GM21528 (cell line): ENCODE data around the gene FAM133A.

ENCODE experiments used
- ATAC-seq: cut with Tn5 transposase; IDR thresholded peaks from one replicate; pipeline ENCODE4 v1.9.1; 2021; ENCODE audit warnings: mild to moderate bottlenecking, moderate library complexity; ENCODE audit not compliant: unreplicated experiment, low FRiP score

Gene FAM133A

GRCh38 chrX:93673869-93674271 lies at the start of gene FAM133A:
Gene FAM133A (plus strand): TSS chrX:93674206. CDS start chrX:93709420, 35,214 bp downstream.
- ATAC-seq, result no peak

DNA sequence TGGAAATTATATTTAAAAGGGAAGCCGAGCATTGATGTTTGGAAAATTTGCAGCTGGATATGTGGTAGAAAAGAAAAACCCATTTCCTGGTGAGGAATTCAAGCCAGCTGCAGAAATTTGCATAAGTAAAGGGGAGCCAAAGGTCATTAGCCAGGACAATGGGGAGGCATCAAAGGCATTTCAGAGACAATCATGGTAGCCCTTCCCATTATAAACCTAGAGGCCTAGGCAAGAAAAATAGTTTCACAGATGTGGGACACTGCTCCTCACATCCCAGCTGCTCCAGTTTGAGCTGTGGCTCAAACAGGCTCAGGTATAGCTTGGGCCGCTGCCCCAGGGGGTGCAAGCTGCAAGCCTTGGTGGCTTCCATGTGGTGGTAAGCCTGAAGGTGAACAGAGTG lies 36.4 kb upstream of the FAM133A start:
- no peak for ATAC-seq

DNA sequence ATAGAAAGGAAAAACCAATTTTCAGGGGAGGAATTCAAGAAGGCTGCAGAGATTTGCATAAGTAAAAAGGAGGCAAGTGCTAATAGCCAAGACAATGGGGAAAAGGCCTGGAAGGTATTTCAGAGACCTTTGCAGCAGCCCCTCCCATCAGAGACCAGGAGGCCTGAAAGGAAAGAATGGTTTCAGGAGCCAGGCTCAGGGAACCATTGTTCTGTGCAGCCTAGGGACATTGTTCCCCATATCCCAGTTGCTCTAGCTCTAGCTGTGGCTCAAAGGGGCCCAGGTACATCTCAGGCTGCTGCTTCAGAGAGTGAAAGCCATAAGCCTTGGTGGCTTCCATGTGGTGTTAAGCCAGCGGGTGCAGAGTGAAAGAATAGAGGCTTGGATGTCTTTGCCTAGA lies 24.6 kb upstream of the FAM133A start:
- ATAC-seq, result no peak

DNA sequence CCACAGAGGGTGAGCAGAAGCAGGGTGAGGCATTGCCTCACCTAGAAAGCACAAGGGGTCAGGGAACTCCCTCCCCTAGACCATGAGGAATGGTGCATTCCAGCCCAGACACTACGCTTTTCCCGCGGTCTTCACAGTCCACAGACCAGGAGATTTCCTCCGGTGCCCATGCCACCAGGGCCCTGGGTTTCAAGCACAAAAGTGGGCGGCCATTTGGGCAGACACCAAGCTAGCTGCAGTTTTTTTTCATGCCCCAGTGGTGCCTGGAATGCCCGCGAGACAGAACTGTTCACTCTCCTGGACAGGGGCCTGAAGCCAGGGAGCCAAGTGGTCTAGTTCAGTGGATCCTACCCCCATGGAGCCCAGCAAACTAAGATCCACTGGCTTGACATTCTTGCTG lies 13.4 kb upstream of the FAM133A start:
- ATAC-seq, result no peak

- ATAC-seq, result no peak
Observed at GRCh38 chrX:93673056-93673868, 744 bp upstream of the FAM133A start, which contains the start of gene NAP1L3. Gene NAP1L3 (minus strand): TSS chrX:93673578. CDS start chrX:93673304, 274 bp downstream.

DNA sequence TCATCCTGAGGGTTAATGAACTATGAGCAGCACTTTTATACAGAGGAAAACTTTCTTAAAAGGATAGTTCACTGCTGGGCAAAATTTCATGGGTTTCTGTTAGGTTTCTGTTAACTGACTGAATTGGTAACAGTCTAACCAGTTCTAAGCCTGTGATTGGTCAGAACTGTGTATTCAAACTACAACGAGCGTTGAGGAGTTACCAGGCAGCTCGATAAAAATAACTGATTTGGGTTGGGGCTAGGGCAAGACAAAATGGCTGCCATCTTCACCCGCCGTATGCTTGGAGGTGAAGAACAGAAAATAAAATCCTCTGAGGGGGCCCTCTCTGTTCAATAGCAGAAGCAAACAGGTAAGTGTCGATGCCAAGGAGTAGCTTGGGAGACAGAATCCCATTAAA lies 22.0 kb downstream of the FAM133A start:
- no peak for ATAC-seq

DNA sequence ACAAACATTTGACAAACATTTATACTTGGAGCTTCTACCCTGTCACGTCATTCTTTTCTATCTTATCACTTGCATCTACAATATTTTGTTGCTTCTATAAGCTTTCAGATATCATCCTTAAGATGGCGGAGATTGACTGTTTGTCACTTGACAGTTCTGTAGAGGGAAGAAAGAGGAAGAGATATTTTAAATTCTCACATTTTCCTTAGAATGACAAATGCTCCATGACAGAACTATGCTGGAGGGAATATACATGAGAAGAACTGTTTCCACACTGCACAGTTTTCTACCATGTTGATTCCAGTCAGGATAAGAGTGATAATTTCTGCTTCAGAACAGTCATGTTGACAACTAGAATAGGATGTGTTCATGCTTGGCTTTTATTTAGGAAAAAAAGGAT lies 29.7 kb downstream of the FAM133A start:
- no peak for ATAC-seq

DNA sequence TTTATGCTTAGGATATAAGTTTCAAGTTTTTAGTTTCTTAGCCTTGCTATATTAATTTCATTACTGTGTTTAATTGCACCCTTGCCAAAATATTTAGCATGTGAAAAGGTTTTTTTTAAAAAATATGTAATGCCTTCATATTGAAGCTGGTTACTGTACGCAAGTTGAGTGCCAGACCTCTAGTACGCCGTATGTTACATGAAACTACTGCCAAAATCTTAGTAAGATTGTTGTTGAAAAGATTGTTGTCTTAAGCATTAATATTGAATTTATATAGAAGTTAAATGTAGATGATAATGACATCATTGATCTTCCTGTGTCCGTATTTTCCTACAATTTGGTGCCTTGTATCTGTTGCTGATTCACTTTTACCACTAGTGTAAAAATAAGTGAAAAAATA lies 37.1 kb downstream of the FAM133A start:
- ATAC-seq, result no peak

GRCh38 chrX:93741811-93742210 lies 67.8 kb downstream of the FAM133A start:
- no peak for ATAC-seq

DNA sequence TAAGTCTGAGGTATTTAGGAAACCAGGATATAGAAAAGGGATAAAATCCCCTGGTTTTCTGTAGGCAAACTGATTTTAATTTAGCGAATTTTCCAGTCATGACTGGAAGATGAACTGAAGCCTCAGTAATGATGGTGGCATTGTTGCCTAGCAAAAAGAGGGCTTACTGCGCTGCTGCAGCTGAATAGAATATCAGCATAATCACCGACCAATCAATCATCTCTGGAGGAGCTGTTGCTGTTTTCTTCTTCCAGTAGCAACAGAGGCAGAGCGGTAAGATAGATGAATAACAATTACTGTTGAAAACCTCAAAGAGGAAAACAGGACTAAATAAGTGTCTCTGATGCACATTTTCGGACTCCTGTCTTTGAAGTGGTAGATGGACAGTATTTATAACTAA lies 86.2 kb downstream of the FAM133A start:
- no peak for ATAC-seq
